HepG2 (cell line): ENCODE results near the gene LEMD2. TPM values are rescaled to one million over a fixed set of nuclear protein-coding genes. Genes with fewer than 3 reads are reported as not detected.
A peak's percentile ranks its signal among the peaks of the same experiment; 100 is the strongest.

Experiments
- CREB1 ChIP-seq, 2 experiments: fragments of 450-650 bp in 1 of 2; IDR thresholded peaks; 2 replicates each; pipeline ENCODE4 v1.6.1; 2016 to 2017; ENCODE audit warnings: control low read depth in 1 of 2, mild to moderate bottlenecking in 1 of 2, missing compliant biosample characterization in 1 of 2, missing genetic modification characterization in 1 of 2
- DDIT3 ChIP-seq: sonication (generic); formaldehyde crosslinking; IDR thresholded peaks from 2 replicates; pipeline ENCODE4 v1.4.0; 2020; ENCODE audit warnings: mild to moderate bottlenecking, missing genetic modification reagents
- GLMP ChIP-seq: sonication (generic); formaldehyde crosslinking; IDR thresholded peaks from 2 replicates; pipeline ENCODE4 v1.9.0; 2021; ENCODE audit warnings: missing genetic modification reagents, mild to moderate bottlenecking, borderline replicate concordance
- HDAC6 ChIP-seq: fragments of 200-600 bp; sonication (generic); IDR thresholded peaks from 2 replicates; pipeline ENCODE4 v1.7.0; 2017; ENCODE audit warnings: mild to moderate bottlenecking, antibody characterized with exemption, low read length, low read depth
- KAT2B ChIP-seq: fragments of 150-350 bp; IDR thresholded peaks from 2 replicates; pipeline ENCODE4 v1.6.1; 2014; ENCODE audit warnings: low read depth, low read length, borderline replicate concordance
- MTF1 ChIP-seq: sonication (generic); formaldehyde crosslinking; IDR thresholded peaks from 2 replicates; pipeline ENCODE4 v1.5.0; 2020; ENCODE audit warnings: missing genetic modification reagents
- NPAS2 ChIP-seq: sonication (generic); formaldehyde crosslinking; IDR thresholded peaks from 2 replicates; pipeline ENCODE4 v1.8.0; 2022; ENCODE audit warnings: mild to moderate bottlenecking, missing genetic modification reagents, borderline replicate concordance
- PCBP1 ChIP-seq: fragments of 200-400 bp; formaldehyde crosslinking; IDR thresholded peaks from 2 replicates; pipeline ENCODE4 v1.6.1; 2017; ENCODE audit warnings: mild to moderate bottlenecking, low read depth, low read length, borderline replicate concordance
- TSC22D2 ChIP-seq: sonication (generic); formaldehyde crosslinking; IDR thresholded peaks from 2 replicates; pipeline ENCODE4 v1.5.1; 2020; ENCODE audit warnings: missing genetic modification reagents, mild to moderate bottlenecking, borderline replicate concordance
- UBTF ChIP-seq: sonication (generic); formaldehyde crosslinking; IDR thresholded peaks from 2 replicates; pipeline ENCODE4 v1.4.0; 2020; ENCODE audit warnings: mild to moderate bottlenecking, missing genetic modification reagents
- ZBTB10 ChIP-seq: sonication (generic); formaldehyde crosslinking; IDR thresholded peaks from 2 replicates; pipeline ENCODE4 v1.4.0; 2020; ENCODE audit warnings: missing genetic modification reagents, borderline replicate concordance
- ZFAT ChIP-seq: sonication (generic); formaldehyde crosslinking; conservative IDR thresholded peaks from 2 replicates; pipeline ENCODE4 v1.8.1; 2023; ENCODE audit warnings: missing genetic modification reagents, inconsistent platforms
- ZNF335 ChIP-seq: sonication (generic); formaldehyde crosslinking; IDR thresholded peaks from 2 replicates; pipeline ENCODE4 v1.4.0; 2020; ENCODE audit warnings: missing genetic modification reagents
- ZNF468 ChIP-seq: sonication (generic); formaldehyde crosslinking; IDR thresholded peaks from 2 replicates; pipeline ENCODE4 v1.8.0; 2022; ENCODE audit warnings: mild to moderate bottlenecking, moderate library complexity, missing genetic modification reagents
- ZNF562 ChIP-seq: sonication (generic); formaldehyde crosslinking; IDR thresholded peaks from 2 replicates; pipeline ENCODE4 v1.8.0; 2022; ENCODE audit warnings: missing genetic modification reagents, borderline replicate concordance
- ZNF746 ChIP-seq: sonication (generic); formaldehyde crosslinking; IDR thresholded peaks from 2 replicates; pipeline ENCODE4 v1.8.0; 2022; ENCODE audit warnings: mild to moderate bottlenecking, missing genetic modification reagents
- ZNF770 ChIP-seq: sonication (generic); formaldehyde crosslinking; IDR thresholded peaks from 2 replicates; pipeline ENCODE4 v1.5.0; 2020; ENCODE audit warnings: mild to moderate bottlenecking, missing genetic modification reagents
- ZNF775 ChIP-seq: sonication (generic); formaldehyde crosslinking; IDR thresholded peaks from 2 replicates; pipeline ENCODE4 v1.4.0; 2020; ENCODE audit warnings: missing genetic modification reagents, mild to moderate bottlenecking, moderate library complexity, borderline replicate concordance
- ZNF777 ChIP-seq: sonication (generic); formaldehyde crosslinking; IDR thresholded peaks from 2 replicates; pipeline ENCODE4 v1.4.0; 2020; ENCODE audit warnings: missing genetic modification reagents
- ZNF782 ChIP-seq: sonication (generic); formaldehyde crosslinking; IDR thresholded peaks from 2 replicates; pipeline ENCODE4 v1.4.0; 2020; ENCODE audit warnings: missing genetic modification reagents, mild to moderate bottlenecking, borderline replicate concordance
- polyA plus RNA-seq, 8 experiments: library from polyadenylated mRNA; depleted of rRNA in 3 of 8; stranded (reverse) in 7 of 8; unstranded in 1 of 8; fragments of >200 nt; fragmentation: Illumina TruSeq in 4 of 8; extraction: Trizol in 4 of 8; gene quantifications; 2 replicates each; pipeline versions ENCODE4 v1.2.1 to v1.2.3, GENCODE V29; 2011 to 2016; ENCODE audit warnings: low read depth in 4 of 8, missing spikeins in 1 of 8, mixed read lengths in 1 of 8; ENCODE audit not compliant: insufficient read depth in 1 of 8
- total RNA-seq, 5 experiments: library from RNA; depleted of rRNA; stranded (reverse); fragments of >200 nt; fragmentation: Illumina TruSeq; extraction: Trizol; gene quantifications; 2 replicates each; pipeline ENCODE4 v1.2.3, GENCODE V29; 2016; ENCODE audit warnings: low read depth in 1 of 5

LEMD2 gene
- total and polyA plus RNA-seq, 2 of the 13 experiments (the other 11 are each of a cell fraction or from before 2014, with no cell fraction given) = 45.2 to 62.9 TPM

- peak; percentile 63; the same call in 1 of the 2 replicates for TF ChIP-seq ZBTB10
- TF ChIP-seq HDAC6 = no peak
- TF ChIP-seq ZNF777 = peak; percentile 68
- TF ChIP-seq DDIT3 (CRISPR knock-in tag) = no peak
- no peak for TF ChIP-seq TSC22D2 (CRISPR knock-in tag)
- TF ChIP-seq NPAS2 = no peak
- no peak for TF ChIP-seq ZNF562 (CRISPR knock-in tag)
- TF ChIP-seq CREB1 (IDR thresholded peaks at IDR 0.05) = no peak
- no peak for TF ChIP-seq CREB1 (CRISPR knock-in tag; IDR thresholded peaks at IDR 0.05)
- TF ChIP-seq GLMP (CRISPR knock-in tag) = no peak; the same call in 1 of the 2 replicates
- TF ChIP-seq KAT2B = no peak
- peak; percentile 87 for TF ChIP-seq ZNF770 (CRISPR knock-in tag)
- peak; percentile 84; the same call in 1 of the 2 replicates for TF ChIP-seq ZNF782 (CRISPR knock-in tag)
- peak; percentile 85 for TF ChIP-seq ZNF746 (CRISPR knock-in tag)
- no peak for TF ChIP-seq ZNF335 (CRISPR knock-in tag)
- no peak for TF ChIP-seq ZNF468
- TF ChIP-seq PCBP1 = no peak
- TF ChIP-seq ZFAT (CRISPR knock-in tag) = no peak
- peak; percentile 95 for TF ChIP-seq UBTF (CRISPR knock-in tag)
- TF ChIP-seq ZNF775 = no peak
- no peak for TF ChIP-seq MTF1
Measured at GRCh38 chr6:33761922-33762629, 26.9 kb downstream of the LEMD2 start (continued).
